ENCODE data around the gene MMP19. TPM values are rescaled to one million over a fixed set of nuclear protein-coding genes. Genes with fewer than 3 reads are reported as not detected.

Gene MMP19
- total RNA-seq, 1 donor from 2014 or later: 0.89 TPM

DNA sequence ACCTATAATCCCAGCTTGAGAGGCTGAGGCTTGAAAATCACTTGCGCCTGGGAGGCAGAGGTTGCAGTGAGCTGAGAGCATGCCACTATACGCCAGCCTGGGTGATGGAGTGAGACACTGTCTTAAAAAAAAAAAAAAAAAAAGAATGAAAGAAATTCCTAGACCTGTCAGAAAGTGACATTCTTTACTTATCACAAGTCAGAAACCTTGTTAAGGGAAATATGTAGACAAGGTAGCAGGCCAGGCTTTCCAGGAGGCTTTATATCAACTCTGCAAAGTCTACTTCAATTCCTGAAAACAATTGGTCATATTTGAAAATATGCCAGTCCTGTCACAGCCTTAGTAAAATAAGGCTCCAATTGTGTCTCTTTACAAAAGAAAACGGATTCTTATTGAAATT lies 19.1 kb upstream of the MMP19 start:
- no peak for DNase-seq (ENCODE audit: low spot score, unreplicated experiment)
- TF ChIP-seq, protein P1, sequence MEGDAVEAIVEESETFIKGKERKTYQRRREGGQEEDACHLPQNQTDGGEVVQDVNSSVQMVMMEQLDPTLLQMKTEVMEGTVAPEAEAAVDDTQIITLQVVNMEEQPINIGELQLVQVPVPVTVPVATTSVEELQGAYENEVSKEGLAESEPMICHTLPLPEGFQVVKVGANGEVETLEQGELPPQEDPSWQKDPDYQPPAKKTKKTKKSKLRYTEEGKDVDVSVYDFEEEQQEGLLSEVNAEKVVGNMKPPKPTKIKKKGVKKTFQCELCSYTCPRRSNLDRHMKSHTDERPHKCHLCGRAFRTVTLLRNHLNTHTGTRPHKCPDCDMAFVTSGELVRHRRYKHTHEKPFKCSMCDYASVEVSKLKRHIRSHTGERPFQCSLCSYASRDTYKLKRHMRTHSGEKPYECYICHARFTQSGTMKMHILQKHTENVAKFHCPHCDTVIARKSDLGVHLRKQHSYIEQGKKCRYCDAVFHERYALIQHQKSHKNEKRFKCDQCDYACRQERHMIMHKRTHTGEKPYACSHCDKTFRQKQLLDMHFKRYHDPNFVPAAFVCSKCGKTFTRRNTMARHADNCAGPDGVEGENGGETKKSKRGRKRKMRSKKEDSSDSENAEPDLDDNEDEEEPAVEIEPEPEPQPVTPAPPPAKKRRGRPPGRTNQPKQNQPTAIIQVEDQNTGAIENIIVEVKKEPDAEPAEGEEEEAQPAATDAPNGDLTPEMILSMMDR (IDR thresholded peaks at IDR 0.05; ENCODE audit: unreplicated experiment): no peak
- H3K9me3 Mint-ChIP-seq (ENCODE audit: low read depth): peaks cover 3% of the 10 kb centered on the region
- no peak overlapping the region for H3K4me3 Mint-ChIP-seq (ENCODE audit: low read depth)
- H3K36me3 Mint-ChIP-seq (ENCODE audit: insufficient read depth): no peaks in the 10 kb centered on the region
- H3K4me1 Mint-ChIP-seq (ENCODE audit: low read depth): no peaks in the 10 kb centered on the region
- no peaks in the 10 kb centered on the region for H3K27me3 Mint-ChIP-seq
- no peak overlapping the region for H3K27ac Mint-ChIP-seq

DNA sequence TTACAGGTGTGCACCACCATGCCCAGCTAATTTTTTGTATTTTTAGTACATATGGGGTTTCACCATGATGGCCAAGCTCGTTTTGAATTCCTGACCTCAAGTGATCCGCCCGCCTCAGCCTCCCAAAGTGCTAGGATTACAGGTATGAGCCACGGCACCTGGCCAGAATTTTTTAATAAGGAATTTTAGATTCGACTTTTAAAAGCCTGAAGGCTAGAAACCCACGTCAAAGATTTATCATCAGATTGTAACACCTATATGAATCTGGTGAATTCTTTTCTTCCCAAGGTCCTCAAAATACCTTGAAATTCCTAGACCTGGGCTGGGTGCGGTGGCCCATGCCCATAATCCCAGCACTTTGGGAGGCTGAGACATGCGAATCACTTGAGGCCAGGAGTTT lies 18.7 kb upstream of the MMP19 start:
- H3K27me3 Mint-ChIP-seq: no peaks in the 10 kb centered on the region
- TF ChIP-seq, protein P1 (IDR thresholded peaks at IDR 0.05; ENCODE audit: unreplicated experiment): no peak
- no peak overlapping the region for H3K4me3 Mint-ChIP-seq (ENCODE audit: low read depth)
- no peaks in the 10 kb centered on the region for H3K36me3 Mint-ChIP-seq (ENCODE audit: insufficient read depth)
- H3K27ac Mint-ChIP-seq: no peak overlapping the region
- peaks cover 3% of the 10 kb centered on the region for H3K9me3 Mint-ChIP-seq (ENCODE audit: low read depth)
- DNase-seq (ENCODE audit: low spot score, unreplicated experiment): no peak
- no peaks in the 10 kb centered on the region for H3K4me1 Mint-ChIP-seq (ENCODE audit: low read depth)

DNA sequence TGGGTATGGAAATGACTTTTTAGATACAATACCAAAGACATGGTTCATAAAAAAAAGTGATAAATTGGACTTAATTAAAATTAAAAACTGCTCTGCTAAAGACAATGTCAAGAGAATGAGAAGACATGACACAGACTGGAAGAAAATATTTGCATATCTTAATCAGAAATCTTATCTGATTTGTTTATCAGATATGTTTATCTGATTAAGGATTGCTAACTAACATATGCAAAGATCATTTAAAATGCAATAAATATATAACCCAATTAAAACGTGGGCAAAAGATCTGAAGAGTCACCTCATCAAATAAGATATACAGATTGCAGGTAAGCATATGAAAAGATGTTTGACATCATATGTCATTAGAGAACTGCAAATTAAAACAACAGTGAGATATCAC lies 10.0 kb upstream of the MMP19 start:
- H3K4me1 Mint-ChIP-seq (ENCODE audit: low read depth): no peaks in the 10 kb centered on the region
- no peak overlapping the region for H3K27ac Mint-ChIP-seq
- TF ChIP-seq, protein P1 (IDR thresholded peaks at IDR 0.05; ENCODE audit: unreplicated experiment): no peak
- H3K36me3 Mint-ChIP-seq (ENCODE audit: insufficient read depth): no peaks in the 10 kb centered on the region
- H3K27me3 Mint-ChIP-seq: peaks cover 16% of the 10 kb centered on the region
- no peak for DNase-seq (ENCODE audit: low spot score, unreplicated experiment)
- no peaks in the 10 kb centered on the region for H3K9me3 Mint-ChIP-seq (ENCODE audit: low read depth)
- H3K4me3 Mint-ChIP-seq (ENCODE audit: low read depth): no peak overlapping the region

DNA sequence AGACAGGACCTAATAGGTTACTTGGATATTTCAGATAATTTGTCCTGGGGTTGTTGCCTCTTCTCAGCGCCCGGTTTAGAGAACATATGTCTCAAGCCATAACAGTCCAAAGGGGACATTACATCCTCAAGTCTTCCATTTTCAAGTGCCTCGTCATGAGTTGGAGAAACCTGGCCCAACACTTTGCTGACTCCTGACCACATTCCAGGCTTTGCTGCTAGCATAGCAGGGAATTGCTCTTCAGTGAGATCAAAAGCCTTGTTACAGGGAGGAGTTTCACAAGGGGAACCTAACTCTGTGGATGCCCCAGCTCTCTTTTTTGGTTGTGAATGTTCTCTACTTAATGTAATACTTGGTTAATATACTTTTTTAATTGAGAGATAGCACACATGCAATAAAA lies 8.2 kb upstream of the MMP19 start:
- DNase-seq (ENCODE audit: low spot score, unreplicated experiment): no peak
- Mint-ChIP-seq H3K27ac (no peak overlapping the region), H3K9me3 (ENCODE audit: low read depth) (no peaks in the 10 kb centered on the region), H3K4me3 (ENCODE audit: low read depth) (no peak overlapping the region), H3K4me1 (ENCODE audit: low read depth) (no peaks in the 10 kb centered on the region), H3K27me3 (peaks cover 16% of the 10 kb centered on the region), H3K36me3 (ENCODE audit: insufficient read depth) (no peaks in the 10 kb centered on the region)
- TF ChIP-seq, protein P1 (IDR thresholded peaks at IDR 0.05; ENCODE audit: unreplicated experiment): no peak

DNA sequence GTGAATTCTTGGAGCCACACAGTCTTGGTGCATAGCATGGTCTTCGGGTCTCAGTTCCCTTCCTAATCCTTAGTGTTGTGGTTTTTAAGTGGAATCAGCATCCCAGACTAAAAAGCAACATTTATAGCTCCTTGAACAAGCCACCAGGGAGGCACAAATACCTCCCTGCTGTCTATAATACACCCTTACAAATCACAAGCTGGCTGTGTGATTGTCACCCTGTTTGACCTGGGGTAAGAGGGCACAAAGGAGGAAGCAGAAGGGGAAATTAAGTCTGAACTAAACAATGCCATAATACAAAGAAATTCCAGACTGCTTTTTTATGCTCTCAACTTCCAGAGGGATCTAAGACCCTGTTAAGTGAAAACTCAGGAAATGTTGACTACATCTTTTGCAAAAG lies 7.7 kb upstream of the MMP19 start:
- TF ChIP-seq, protein P1 (IDR thresholded peaks at IDR 0.05; ENCODE audit: unreplicated experiment): no peak
- no peak for DNase-seq (ENCODE audit: low spot score, unreplicated experiment)
- Mint-ChIP-seq H3K4me1 (ENCODE audit: low read depth) (no peaks in the 10 kb centered on the region), H3K27ac (no peak overlapping the region), H3K27me3 (peaks cover 16% of the 10 kb centered on the region), H3K36me3 (ENCODE audit: insufficient read depth) (no peaks in the 10 kb centered on the region), H3K9me3 (ENCODE audit: low read depth) (no peaks in the 10 kb centered on the region), H3K4me3 (ENCODE audit: low read depth) (no peak overlapping the region)

Data from progenitor cell of endocrine pancreas (in vitro differentiated cells).